SK-N-MC (cell line): ENCODE data around the gene ST6GAL1.
"Not testable (repeated sequence)": the region's sequence is repeated elsewhere in the genome, so short reads cannot be mapped to it uniquely, and the experiment has no call there.

Experiments
- EZH2 ChIP-seq: fragments of 200-600 bp; sonication (generic); IDR thresholded peaks from one replicate; pipeline ENCODE4 v1.6.1; 2017; ENCODE audit warnings: antibody characterized with exemption
- POLR2AphosphoS5 ChIP-seq: IDR thresholded peaks from 2 replicates; pipeline ENCODE4 v1.6.1; 2012; ENCODE audit warnings: mild to moderate bottlenecking, low read depth, low read length, borderline replicate concordance

DNA sequence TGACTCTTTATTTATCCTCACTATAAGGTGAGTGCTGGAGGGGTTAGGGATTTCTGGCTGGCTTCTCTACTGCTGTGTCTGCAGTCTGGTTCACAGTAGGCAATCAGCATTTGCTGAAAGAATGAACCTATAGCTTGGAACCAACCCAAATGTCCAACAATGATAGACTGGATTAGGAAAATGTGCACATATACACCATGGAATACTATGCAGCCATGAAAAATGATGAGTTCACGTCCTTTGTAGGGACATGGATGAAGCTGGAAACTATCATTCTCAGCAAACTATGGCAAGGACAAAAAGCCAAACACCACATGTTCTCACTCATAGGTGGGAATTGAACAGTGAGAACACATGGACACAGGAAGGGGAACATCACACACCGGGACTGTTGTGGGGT is 93.0 kb downstream of the ST6GAL1 start:
- not testable (repeated sequence) for TF ChIP-seq EZH2, POLR2AphosphoS5
